Measurements from ENCODE around the gene YWHAH. TPM values are rescaled to one million over a fixed set of nuclear protein-coding genes. Genes with fewer than 3 reads are reported as not detected.

Gene YWHAH
- total and polyA plus RNA-seq, 2 of the 8 experiments (the other 6 are each of a cell fraction or from before 2014, with no cell fraction given): 146 to 247 TPM

DNA sequence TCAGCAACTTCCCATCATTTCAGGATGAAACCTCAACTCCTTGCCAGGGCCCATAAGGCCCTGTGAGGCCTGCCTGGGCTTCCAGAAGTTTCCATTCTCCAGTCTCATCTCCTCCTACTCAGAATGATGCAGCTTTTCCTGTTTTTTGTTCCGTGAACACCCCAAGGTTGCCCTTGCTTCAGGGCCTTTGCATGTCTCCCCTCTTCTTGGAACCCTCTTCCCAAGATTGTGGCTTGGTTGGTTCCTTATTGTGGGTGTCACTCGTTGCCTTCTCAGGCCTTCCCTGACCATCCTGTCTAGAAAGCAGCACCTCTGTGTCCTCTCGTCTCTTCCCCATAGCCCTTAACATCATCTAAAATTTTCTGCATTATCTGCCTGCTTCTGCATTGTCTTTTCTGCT, 23.2 kb upstream of the YWHAH start:
- H4K8ac ChIP-seq (ENCODE audit: extremely low read depth, insufficient read depth, low read length): no peak overlapping the region
- H3K27me3 ChIP-seq (replicated peaks in 1 of 4; ENCODE audit: control insufficient read depth in 3 of 4, extremely low read depth in 1 of 4, insufficient read depth in 3 of 4, low read length in 3 of 4): no peaks in the 10 kb centered on the region
- ChIA-PET CTCF (ENCODE audit: partially characterized antibody) (interaction anchor here (0.6 to 1.1 kb wide), 2 partner anchors 21 to 71 kb away, joined by 3 to 4 read pairs; no protein-coding TSS in a partner anchor), POLR2A (ENCODE audit: partially characterized antibody) (no interaction called here)
- no peak overlapping the region for H3K27ac ChIP-seq (ENCODE audit: low read depth, low read length)
- H2AFZ ChIP-seq (ENCODE audit: low read length): no peak overlapping the region
- H3K4me1 ChIP-seq (replicated peaks in 1 of 4; ENCODE audit: control insufficient read depth in 3 of 4, insufficient read depth in 4 of 4, low read length in 3 of 4): no peaks in the 10 kb centered on the region
- no peaks in the 10 kb centered on the region for H4K20me1 ChIP-seq (replicated peaks in 1 of 2; ENCODE audit: control insufficient read depth in 1 of 2, insufficient read depth in 2 of 2, low read length in 2 of 2)
- no peak overlapping the region for H3K14ac ChIP-seq (ENCODE audit: insufficient read length)
- no peak overlapping the region for H4K91ac ChIP-seq (replicated peaks; ENCODE audit: insufficient read length, low read length)
- H2BK12ac ChIP-seq (ENCODE audit: low read depth, low read length): no peak overlapping the region
- H3K23ac ChIP-seq (ENCODE audit: insufficient read length): no peak overlapping the region
- no peak overlapping the region for H2AK5ac ChIP-seq (ENCODE audit: low read depth, low read length)
- DNase-seq (ENCODE audit: low read depth in 1 of 2, low spot score in 2 of 2): no peak
- no peaks in the 10 kb centered on the region for H3K36me3 ChIP-seq (ENCODE audit: control insufficient read depth in 2 of 4, insufficient read depth in 4 of 4, low read length in 3 of 4)
- no peak overlapping the region for H3K4ac ChIP-seq (replicated peaks; ENCODE audit: insufficient read length, low read depth, low read length)
- H3K79me1 ChIP-seq (ENCODE audit: low read depth, low read length): no peaks in the 10 kb centered on the region
- H3K56ac ChIP-seq (replicated peaks; ENCODE audit: insufficient read length, low read depth, low read length): no peak overlapping the region
- no peak overlapping the region for H2BK120ac ChIP-seq (replicated peaks; ENCODE audit: low read depth, low read length)
- no peak overlapping the region for H2BK5ac ChIP-seq (ENCODE audit: low read depth, low read length)
- no peaks in the 10 kb centered on the region for H3K79me2 ChIP-seq (ENCODE audit: control insufficient read depth in 1 of 2, insufficient read depth in 2 of 2, low read length in 2 of 2)
- no peak overlapping the region for H2BK15ac ChIP-seq (ENCODE audit: low read length)
- peaks cover 5% of the 10 kb centered on the region; the same call in 1 of the 2 replicates for H3K23me2 ChIP-seq (ENCODE audit: low read depth, low read length)
- H3K4me3 ChIP-seq (ENCODE audit: extremely low read depth in 1 of 4, insufficient read depth in 2 of 4, low read depth in 3 of 4, low read length in 4 of 4): no peak overlapping the region
- H3K9me3 ChIP-seq (ENCODE audit: insufficient read depth in 2 of 2, low read depth in 1 of 2, low read length in 1 of 2): no peaks in the 10 kb centered on the region
- H2BK20ac ChIP-seq (ENCODE audit: low read length): no peak overlapping the region
- H3K4me2 ChIP-seq (ENCODE audit: insufficient read depth in 1 of 2, low read depth in 2 of 2, low read length in 2 of 2): no peak overlapping the region
- no peak overlapping the region for H3K18ac ChIP-seq (ENCODE audit: extremely low read depth, low read length)
- TF ChIP-seq TAF1 (IDR thresholded peaks at IDR 0.05; ENCODE audit: low read depth, low read length) (no peak), YY1 (IDR thresholded peaks at IDR 0.05; ENCODE audit: low read depth, low read length) (no peak), SP1 (IDR thresholded peaks at IDR 0.05; ENCODE audit: low read depth, low read length) (no peak), CREB1 (IDR thresholded peaks at IDR 0.05) (no peak), TBP (IDR thresholded peaks at IDR 0.05; ENCODE audit: low read depth, low read length) (no peak), NRF1 (IDR thresholded peaks at IDR 0.05; ENCODE audit: low read depth, low read length) (no peak), JUND (IDR thresholded peaks at IDR 0.05; ENCODE audit: low read length) (no peak)
- 82% methylated on average over 3 of the region's 3 CpGs; no CpG with 5 or more reads in 1 of the 2 experiments for WGBS, 2 experiments (ENCODE audit: extremely low coverage in 1 of 2, insufficient coverage in 1 of 2, insufficient read length in 1 of 2, insufficient replicate concordance in 2 of 2, low coverage in 1 of 2, low lambda C conversion rate in 2 of 2, missing lambda C conversion rate in 1 of 2)
- FAIRE-seq: no peak
- no peak overlapping the region for H3K9ac ChIP-seq (replicated peaks in 1 of 4; ENCODE audit: extremely low read depth in 1 of 4, low read depth in 3 of 4, low read length in 3 of 4)
- no peak overlapping the region for H4K5ac ChIP-seq (ENCODE audit: insufficient read length, low read depth, low read length)

Data from H1 (cell line).